GM20000 (cell line): Measurements from ENCODE around the gene CACNA2D1.

Experiments used
- DNase-seq: peaks from one replicate; pipeline ENCODE4 v3.0.0; 2012; ENCODE audit warnings: low spot score
- TF ChIP-seq, protein P1 (sequence below): IDR thresholded peaks from 2 replicates; pipeline ENCODE4 v1.5.1; 2012; ENCODE audit warnings: mild to moderate bottlenecking, control low read depth; ENCODE audit errors: extremely low read depth, missing control alignments

Gene CACNA2D1

GRCh38 chr7:82467020-82467419 is 23.4 kb upstream of the CACNA2D1 start:
- TF ChIP-seq, protein P1, sequence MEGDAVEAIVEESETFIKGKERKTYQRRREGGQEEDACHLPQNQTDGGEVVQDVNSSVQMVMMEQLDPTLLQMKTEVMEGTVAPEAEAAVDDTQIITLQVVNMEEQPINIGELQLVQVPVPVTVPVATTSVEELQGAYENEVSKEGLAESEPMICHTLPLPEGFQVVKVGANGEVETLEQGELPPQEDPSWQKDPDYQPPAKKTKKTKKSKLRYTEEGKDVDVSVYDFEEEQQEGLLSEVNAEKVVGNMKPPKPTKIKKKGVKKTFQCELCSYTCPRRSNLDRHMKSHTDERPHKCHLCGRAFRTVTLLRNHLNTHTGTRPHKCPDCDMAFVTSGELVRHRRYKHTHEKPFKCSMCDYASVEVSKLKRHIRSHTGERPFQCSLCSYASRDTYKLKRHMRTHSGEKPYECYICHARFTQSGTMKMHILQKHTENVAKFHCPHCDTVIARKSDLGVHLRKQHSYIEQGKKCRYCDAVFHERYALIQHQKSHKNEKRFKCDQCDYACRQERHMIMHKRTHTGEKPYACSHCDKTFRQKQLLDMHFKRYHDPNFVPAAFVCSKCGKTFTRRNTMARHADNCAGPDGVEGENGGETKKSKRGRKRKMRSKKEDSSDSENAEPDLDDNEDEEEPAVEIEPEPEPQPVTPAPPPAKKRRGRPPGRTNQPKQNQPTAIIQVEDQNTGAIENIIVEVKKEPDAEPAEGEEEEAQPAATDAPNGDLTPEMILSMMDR, result no peak
- no peak for DNase-seq

DNA sequence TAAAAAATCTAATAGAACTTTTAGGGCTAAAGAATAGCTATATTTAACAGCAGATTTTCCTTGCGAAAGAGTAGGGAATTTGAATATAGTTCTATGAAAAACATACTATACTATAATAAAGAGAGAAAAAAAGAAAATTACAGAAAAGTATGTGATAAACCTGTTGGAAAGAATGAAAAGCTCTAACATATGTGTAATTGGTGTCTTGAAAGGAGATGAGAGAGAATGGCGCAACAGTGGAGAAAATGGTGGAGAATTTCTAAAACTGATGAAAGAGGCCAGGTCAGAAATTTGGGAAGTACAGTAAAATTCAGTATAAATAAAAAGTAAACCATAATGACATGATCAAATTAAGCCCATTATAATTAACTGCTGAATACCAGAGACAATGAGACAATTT is 20.8 kb upstream of the CACNA2D1 start:
- no peak for DNase-seq
- TF ChIP-seq, protein P1, result no peak

- TF ChIP-seq, protein P1, result no peak
- no peak for DNase-seq
Observed at GRCh38 chr7:82455295-82455694, 11.7 kb upstream of the CACNA2D1 start.

GRCh38 chr7:82450759-82451158 is 7.2 kb upstream of the CACNA2D1 start:
- DNase-seq, result no peak
- TF ChIP-seq, protein P1, result no peak

- TF ChIP-seq, protein P1, result no peak
Observed at GRCh38 chr7:82449910-82450309, 6.3 kb upstream of the CACNA2D1 start.

GRCh38 chr7:82446897-82447296 is 3.3 kb upstream of the CACNA2D1 start:
- DNase-seq, result no peak

More at GRCh38 chr7:82449910-82450309, 6.3 kb upstream of the CACNA2D1 start:
- no peak for DNase-seq

GRCh38 chr7:82445271-82445670 is 1.7 kb upstream of the CACNA2D1 start:
- no peak for DNase-seq
- TF ChIP-seq, protein P1, result no peak

More at GRCh38 chr7:82446897-82447296, 3.3 kb upstream of the CACNA2D1 start:
- TF ChIP-seq, protein P1, result no peak
